KG1 (cell line): ENCODE data around the gene HUS1B.
"Not testable (repeated sequence)": the region's sequence is repeated elsewhere in the genome, so short reads cannot be mapped to it uniquely, and the experiment has no call there.

Source experiments
- DNase-seq: peaks from one replicate; lab custom pipeline; 2025; lab: John Stamatoyannopoulos, UW

HUS1B gene

GRCh38 chr6:656460-657252, at the start of gene HUS1B:
Gene HUS1B (minus strand): TSS chr6:657100. CDS start chr6:656944, 156 bp downstream.
- DNase-seq: no peak

GRCh38 chr6:706146-706545, 49.2 kb upstream of the HUS1B start:
- no peak for DNase-seq

- DNase-seq: no peak
Observed at GRCh38 chr6:705047-705446, 48.1 kb upstream of the HUS1B start.

- DNase-seq: no peak
Observed at GRCh38 chr6:704046-704445, 47.1 kb upstream of the HUS1B start.

GRCh38 chr6:703552-703951, 46.7 kb upstream of the HUS1B start:
- no peak for DNase-seq

DNA sequence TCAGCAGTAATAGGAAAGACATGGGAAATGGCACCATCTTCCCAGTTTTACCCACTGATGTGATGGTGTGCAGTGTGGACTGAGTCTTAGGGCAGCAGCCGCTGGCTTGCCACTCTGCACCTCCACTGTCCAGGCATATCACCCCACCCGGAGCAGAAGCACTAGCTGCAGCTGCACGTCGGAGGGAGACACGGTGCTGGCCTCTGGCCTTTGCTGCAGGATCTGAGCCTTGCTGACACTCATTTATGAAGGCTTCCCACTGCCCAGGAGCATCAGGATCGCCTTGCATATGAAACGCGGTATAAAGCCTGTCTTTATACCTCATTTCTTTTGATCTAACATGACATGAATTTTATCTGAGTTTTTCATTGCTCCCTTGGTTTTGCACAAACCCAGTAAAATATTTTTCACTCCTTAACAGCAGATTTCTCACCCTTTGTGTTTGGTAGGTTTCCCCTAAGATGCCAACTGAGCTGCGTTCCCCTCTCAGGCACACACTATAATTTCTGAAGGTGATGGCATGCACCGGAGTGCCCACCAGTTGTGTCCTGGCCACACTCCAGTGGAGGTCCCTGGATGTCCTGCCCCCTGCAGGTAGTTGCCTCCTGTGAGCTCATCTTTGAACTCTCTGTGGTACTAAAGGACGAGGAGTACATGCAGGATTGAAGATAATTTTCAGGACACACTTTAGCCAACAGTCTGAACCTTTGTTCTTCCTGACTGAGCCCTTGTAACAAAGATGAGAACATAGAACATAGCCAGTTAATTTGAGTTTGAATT, 45.0 kb upstream of the HUS1B start:
- DNase-seq: no peak

- DNase-seq: no peak
Observed at GRCh38 chr6:701215-701614, 44.3 kb upstream of the HUS1B start.

DNA sequence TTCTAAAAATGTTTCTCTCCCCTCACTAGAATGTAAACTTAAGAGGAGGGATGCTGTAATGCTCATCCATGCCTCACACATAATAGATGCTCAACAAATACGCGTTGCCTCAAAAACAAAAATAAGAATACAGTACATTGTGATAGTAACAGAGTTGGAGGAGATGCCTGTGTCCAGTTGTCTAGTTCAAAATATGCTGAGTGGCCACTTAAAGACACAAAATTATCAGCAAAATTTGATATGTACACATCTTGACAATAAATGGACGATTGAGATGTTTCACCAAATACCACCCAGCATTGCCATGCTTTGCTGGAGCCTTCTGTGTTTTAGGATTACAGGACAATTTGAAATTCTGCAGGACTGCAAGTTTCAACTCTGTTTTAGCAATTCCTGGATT, 43.6 kb upstream of the HUS1B start:
- DNase-seq: no peak

DNA sequence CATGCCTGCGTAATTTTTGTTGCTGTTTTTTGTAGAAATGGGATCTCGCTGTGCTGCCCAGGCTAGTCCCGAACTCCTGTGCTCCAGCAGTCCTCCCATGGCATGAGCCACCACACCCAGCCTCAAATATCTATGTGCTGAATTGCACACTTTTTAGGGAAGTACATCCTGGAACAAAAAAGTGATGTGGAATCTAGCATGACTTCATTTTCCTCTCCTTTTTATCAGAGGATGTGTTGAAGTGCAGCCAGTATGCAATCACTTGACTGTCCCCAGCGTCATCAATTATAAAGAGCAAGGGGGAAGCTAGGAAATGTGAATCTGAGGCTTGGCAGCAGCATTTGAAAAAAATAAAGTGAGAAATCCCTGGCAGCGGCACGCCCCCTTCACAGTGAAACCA, 42.4 kb upstream of the HUS1B start:
- no peak for DNase-seq

- DNase-seq: not testable (repeated sequence)
Observed at GRCh38 chr6:694431-695126, 37.7 kb upstream of the HUS1B start.

DNA sequence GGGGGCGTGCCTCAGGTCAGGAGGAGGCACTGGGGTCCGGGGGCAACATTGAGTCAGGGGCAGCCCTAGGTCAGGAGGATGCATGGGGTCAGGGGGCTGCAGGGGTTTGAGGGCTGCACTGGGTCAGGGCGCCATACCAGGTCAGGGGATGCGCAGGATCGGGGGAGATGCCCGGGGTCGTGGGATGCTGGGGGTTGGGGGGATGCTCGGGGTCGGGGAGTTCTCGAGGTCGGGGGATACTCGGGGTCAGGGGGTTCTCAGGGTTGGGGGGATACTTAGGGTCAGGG, 36.8 kb upstream of the HUS1B start:
- no peak for DNase-seq

DNA sequence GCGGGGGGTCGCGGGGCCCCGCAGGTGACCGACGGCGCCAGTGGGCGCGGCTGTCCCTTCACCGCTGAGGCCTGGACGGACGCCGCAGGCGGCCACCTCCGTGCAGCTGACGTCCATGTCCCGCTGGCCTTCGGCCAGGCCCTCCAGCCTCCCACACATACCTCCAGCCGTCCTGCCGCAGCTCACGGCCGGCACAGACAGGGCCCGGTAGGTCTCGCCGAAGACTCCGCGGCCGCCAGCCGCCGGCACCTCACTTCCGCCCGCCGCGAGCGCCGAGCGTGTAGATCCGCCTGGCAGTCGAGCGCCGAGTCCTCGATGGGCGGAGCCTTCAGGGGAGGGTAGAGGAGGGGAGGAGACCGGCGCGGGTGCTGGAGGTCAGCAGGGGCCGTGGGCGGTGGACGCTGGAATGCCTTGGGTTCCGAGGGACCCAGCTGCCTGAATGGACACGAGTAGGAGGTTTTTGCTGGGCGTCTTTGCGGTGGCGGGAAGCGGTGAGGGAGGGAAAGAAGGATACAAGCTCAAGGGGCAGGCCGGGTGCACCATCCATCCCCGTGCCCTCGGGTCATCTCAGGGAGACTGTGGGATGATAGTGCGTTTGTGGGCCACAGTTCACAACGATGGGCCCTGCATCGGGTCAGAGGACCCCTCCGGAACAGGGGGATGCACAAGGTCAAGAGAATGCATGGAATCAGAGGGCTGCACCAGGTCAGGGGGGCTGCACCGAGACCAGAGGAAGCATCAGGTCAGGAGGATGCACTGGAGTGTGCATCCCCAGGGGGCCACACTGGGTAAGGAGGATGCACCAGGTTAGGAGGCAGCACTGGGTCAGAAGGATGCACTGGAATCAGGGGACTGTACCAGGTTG, 36.2 kb upstream of the HUS1B start, which contains the start of gene EXOC2:
Gene EXOC2, minus strand, starts transcription at position 282 of the 865 bp plus-strand sequence. CDS start 55,321 bp downstream, outside the sequence.
- peak; percentile 75 for DNase-seq

- DNase-seq: peak; percentile 28
Observed at GRCh38 chr6:692356-692851, 35.5 kb upstream of the HUS1B start.

GRCh38 chr6:689223-689622, 32.3 kb upstream of the HUS1B start:
- DNase-seq: no peak

GRCh38 chr6:686497-686896, 29.6 kb upstream of the HUS1B start:
- DNase-seq: no peak

DNA sequence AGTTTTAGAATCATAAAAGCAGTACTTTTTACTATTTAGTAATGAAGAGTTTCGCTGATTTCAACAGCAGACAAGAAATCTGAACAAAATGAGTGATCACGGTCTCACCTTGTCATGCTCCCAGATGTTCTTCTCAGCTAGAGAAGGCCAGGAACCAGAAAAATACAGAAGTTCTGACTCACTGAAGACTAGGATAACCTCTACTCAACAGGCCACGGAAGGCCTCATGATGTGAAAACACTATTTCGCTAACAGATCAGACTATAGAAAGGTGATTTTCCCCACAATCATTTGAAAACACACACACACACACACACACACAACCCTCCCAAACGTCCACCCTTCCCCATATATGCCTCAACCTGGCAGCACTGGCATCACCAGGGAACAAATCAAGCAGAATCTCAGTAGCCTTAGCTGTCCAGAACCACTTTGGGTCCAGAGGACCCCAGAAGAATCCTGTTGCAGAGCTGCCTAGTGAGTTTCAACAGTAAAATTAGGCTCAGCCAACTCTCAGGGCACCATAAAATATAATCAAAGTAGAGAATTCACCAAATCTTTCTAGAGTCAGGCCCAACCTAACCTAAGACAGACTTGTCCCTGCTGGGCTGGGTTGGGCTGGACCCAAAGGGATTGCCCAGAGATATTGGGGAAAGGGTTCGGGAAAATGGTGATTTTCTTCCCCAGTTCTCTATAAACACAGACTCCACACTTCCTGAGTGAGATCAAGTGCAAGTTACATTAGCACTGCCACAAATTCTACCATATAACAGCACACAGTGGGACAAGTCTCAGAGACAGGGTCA, 28.1 kb upstream of the HUS1B start:
- DNase-seq: no peak

DNA sequence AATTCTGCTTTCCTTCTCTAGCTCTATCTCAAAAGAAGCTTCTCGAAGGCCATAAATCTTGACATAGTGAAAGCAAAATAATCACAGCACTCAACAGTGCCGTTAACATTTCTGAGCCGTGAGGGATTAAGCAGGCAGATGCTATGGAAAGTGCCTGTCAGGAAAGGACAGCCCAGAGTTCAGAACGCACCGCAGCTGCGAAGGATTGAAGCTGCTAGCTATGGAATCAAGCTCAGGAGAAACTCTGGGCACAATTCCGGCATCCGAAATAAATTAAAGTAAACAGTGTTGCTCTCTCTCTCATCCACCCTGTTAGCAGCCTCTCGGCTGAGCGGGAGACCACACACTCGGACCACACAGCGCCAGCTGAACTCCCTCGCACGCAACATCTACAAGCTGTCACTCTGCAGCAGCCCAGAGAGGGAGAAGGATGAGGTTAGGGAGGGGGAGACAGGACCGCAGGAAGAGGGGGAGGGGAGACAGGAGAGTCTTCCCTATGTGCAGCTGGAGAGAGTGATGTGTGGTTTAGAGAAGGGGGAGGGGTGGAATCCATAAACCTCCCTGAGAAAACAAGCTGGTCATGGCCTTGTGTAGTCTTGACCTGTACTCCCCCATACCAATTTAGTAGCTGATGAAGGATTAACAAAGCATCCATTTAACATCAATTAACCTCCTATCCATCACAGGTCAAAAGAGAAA, 27.0 kb upstream of the HUS1B start:
- no peak for DNase-seq

DNA sequence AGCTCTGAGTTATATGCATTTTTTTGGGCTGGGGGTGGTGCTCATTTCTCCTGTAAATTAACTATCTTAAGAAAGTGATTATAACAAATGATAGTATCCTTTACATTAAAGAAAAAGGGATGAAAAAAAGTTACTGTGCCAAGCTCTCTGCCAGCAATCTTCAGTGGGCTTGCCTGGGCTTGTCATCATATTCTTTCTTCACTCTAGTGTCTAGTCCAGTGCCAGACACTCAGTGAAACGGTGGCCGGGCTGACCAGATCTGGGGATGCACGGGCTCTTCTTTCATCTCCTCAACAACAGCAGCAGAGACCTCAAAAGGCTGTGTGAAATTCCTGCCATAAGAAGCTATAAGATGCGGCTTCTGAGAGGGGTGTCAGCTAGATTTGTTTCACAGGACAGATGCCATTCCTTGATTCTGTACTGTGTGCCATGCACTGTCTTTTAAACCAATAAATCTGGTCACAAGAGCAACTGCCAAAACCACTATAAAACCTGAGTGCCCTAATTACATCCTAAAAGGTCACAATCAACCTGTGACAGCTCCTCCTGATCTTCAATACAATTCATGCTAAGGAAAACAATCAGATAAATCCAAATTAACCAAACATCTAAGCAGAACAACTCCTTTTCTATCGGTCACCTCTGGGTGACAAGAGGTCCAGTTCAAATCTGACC, 23.9 kb upstream of the HUS1B start:
- no peak for DNase-seq

DNA sequence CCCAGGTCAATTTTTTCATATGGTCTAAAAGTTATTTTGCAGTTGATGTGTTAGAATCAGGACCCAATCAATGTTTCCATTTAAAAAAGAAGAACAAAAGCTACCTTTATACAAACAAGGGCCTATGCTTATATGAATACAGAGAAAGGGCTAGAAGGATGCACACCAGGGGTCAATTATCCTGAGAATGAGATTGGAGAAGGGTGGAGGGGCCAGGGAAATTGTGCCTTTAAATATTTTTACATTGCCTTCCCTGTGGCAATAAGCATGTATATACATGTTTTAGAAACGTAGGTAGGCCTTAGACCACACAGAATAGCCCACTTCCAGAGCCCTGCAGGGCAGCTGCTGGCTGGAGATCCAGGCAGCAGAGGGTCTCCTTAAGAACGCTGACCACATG, 23.4 kb upstream of the HUS1B start:
- no peak for DNase-seq

DNA sequence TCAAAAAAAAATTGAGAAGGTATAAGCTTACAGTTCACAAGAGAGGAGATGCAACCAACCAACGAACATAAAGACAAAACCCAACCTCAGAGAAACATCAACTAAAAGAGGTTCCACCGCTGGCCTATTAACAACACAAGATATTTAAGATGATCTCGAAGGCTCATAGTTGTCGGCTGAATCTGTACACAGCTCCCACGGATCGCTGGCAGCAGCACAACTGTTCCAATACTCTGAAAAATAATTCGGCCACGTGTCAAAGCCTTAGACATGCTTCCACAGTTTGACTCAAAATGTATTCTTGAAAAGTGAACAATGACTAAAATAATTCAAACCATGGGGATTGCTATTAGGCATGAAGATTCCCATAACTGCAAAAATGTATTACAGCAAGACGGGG, 22.4 kb upstream of the HUS1B start:
- no peak for DNase-seq
